GM12878 (cell line): ENCODE data around the gene THBS1. TPM values are rescaled to one million over a fixed set of nuclear protein-coding genes. Genes with fewer than 3 reads are reported as not detected.

Experiments
- ATAC-seq: fragments of 200-7000 bp; cut with Tn5 transposase; 3 replicates; pipeline ENCODE4 v1.9.1; 2020; ENCODE audit warnings: mild to moderate bottlenecking, moderate library complexity
- BruUV-seq: library from RNA; stranded (reverse); fragments of 400-500 nt; replicated peaks from 2 replicates; lab custom pipeline; 2021; lab: Mats Ljungman, UMichigan
- CTCF ChIA-PET: fragments of 300-600 bp; sonication (Branson Sonifier 250); formaldehyde crosslinking; extraction: SDS; loops from one replicate; lab custom pipeline; 2021; ENCODE audit warnings: inconsistent platforms; lab: Yijun Ruan, JAX
- POLR2A ChIA-PET: fragments of 350-600 bp; formaldehyde crosslinking; extraction: SDS; loops from one replicate; lab custom pipeline; 2021; ENCODE audit warnings: inconsistent platforms; lab: Charles Lee
- RAD21 ChIA-PET: fragments of 300-600 bp; sonication (Branson Sonifier 250); formaldehyde crosslinking; loops from one replicate; lab custom pipeline; 2023; ENCODE audit warnings: antibody characterized with exemption; ENCODE audit not compliant: unreplicated experiment; lab: Charles Lee
- SMC1A ChIA-PET: fragments of 300-600 bp; sonication (Branson Sonifier 250); formaldehyde crosslinking; loops from one replicate; lab custom pipeline; 2023; ENCODE audit not compliant: unreplicated experiment, uncharacterized antibody; lab: Charles Lee
- DNase-seq: peaks from one replicate; pipeline ENCODE4 v3.0.0-alpha.2; 2011; ENCODE audit warnings: low read depth, low spot score
- FAIRE-seq: peaks from 3 replicates; lab custom pipeline; 2011; peaks lifted over from hg19 to GRCh38; lab: Jason Lieb, UNC
- H2AFZ ChIP-seq: 2 replicates; pipeline ENCODE4 v1.6.0; 2011; ENCODE audit warnings: low read depth, low read length, control low read depth; ENCODE audit not compliant: control insufficient read depth
- H3K27ac ChIP-seq: 2 replicates; pipeline ENCODE4 v1.5.1; 2011; ENCODE audit warnings: control low read depth; ENCODE audit not compliant: control insufficient read depth, insufficient read depth
- H3K27me3 ChIP-seq, 2 experiments: replicated peaks in 1 of 2; 2 replicates each; pipeline versions ENCODE4 v1.6.0 to v1.6.1; 2011; ENCODE audit warnings: low read length in 1 of 2; ENCODE audit not compliant: control insufficient read depth in 2 of 2, insufficient read depth in 2 of 2
- H3K36me3 ChIP-seq, 2 experiments: 2 replicates each; pipeline ENCODE4 v1.5.1; 2011; ENCODE audit warnings: low read length in 1 of 2; ENCODE audit not compliant: control insufficient read depth in 2 of 2, insufficient read depth in 2 of 2
- H3K4me1 ChIP-seq: 2 replicates; pipeline ENCODE4 v1.6.1; 2011; ENCODE audit warnings: mild to moderate bottlenecking, low read length, moderate library complexity, mixed read lengths; ENCODE audit not compliant: control insufficient read depth, insufficient read depth
- H3K4me2 ChIP-seq: 2 replicates; pipeline ENCODE4 v1.6.0; 2011; ENCODE audit warnings: control low read depth; ENCODE audit not compliant: control insufficient read depth, insufficient read depth
- H3K4me3 ChIP-seq: fragments of 200-600 bp; sonication (generic); 2 replicates; pipeline ENCODE4 v1.5.1; 2016
- H3K79me2 ChIP-seq: 2 replicates; pipeline ENCODE4 v1.6.0; 2011; ENCODE audit warnings: low read length; ENCODE audit not compliant: control insufficient read depth, insufficient read depth
- H3K9ac ChIP-seq: 2 replicates; pipeline ENCODE4 v1.8.0; 2011; ENCODE audit warnings: low read length, control low read depth, mixed read lengths; ENCODE audit not compliant: control insufficient read depth, insufficient read depth
- H3K9me3 ChIP-seq: replicated peaks from 3 replicates; pipeline ENCODE4 v1.5.1; 2011; ENCODE audit warnings: mild to moderate bottlenecking, low read length; ENCODE audit not compliant: control insufficient read depth, insufficient read depth
- H4K20me1 ChIP-seq: 2 replicates; pipeline ENCODE4 v1.6.0; 2011; ENCODE audit not compliant: control insufficient read depth, insufficient read depth
- BACH1 ChIP-seq: fragments of 450-650 bp; IDR thresholded peaks from 2 replicates; pipeline ENCODE4 v1.6.1; 2017; ENCODE audit warnings: mild to moderate bottlenecking, borderline replicate concordance
- BHLHE40 ChIP-seq, 2 experiments: fragments of 450-650 bp in 1 of 2; IDR thresholded peaks; 2 replicates each; pipeline ENCODE4 v1.6.1; 2011 to 2017; ENCODE audit warnings: low read depth in 2 of 2, borderline replicate concordance in 1 of 2, improper control_type of control experiment in 1 of 2, low read length in 1 of 2, mild to moderate bottlenecking in 1 of 2
- EP300 ChIP-seq, 2 experiments: fragments of 150-350 bp in 1 of 2; IDR thresholded peaks; 2 replicates each; pipeline ENCODE4 v1.6.1; 2011 to 2012; ENCODE audit warnings: low read depth in 2 of 2, low read length in 2 of 2, borderline replicate concordance in 1 of 2, improper control_type of control experiment in 1 of 2, inconsistent platforms in 1 of 2; ENCODE audit not compliant: control insufficient read depth in 1 of 2
- GATAD2B ChIP-seq: fragments of 450-650 bp; conservative IDR thresholded peaks from 2 replicates; pipeline ENCODE4 v1.6.1; 2017; ENCODE audit warnings: low read depth, mild to moderate bottlenecking, moderate library complexity
- IKZF1 ChIP-seq: fragments of 450-650 bp; conservative IDR thresholded peaks from 2 replicates; pipeline ENCODE4 v1.6.1; 2017; ENCODE audit warnings: antibody characterized with exemption, mild to moderate bottlenecking
- IRF4 ChIP-seq: IDR thresholded peaks from 2 replicates; pipeline ENCODE4 v1.6.1; 2011; ENCODE audit warnings: low read depth, low read length
- JUNB ChIP-seq: IDR thresholded peaks from 2 replicates; pipeline ENCODE4 v1.6.1; 2016; ENCODE audit warnings: antibody characterized with exemption, mild to moderate bottlenecking
- MXI1 ChIP-seq: fragments of 150-350 bp; IDR thresholded peaks from 2 replicates; pipeline ENCODE4 v1.6.1; 2011; ENCODE audit warnings: low read depth, mild to moderate bottlenecking, inconsistent platforms, low read length, improper control_type of control experiment
- NFIC ChIP-seq: IDR thresholded peaks from 2 replicates; pipeline ENCODE4 v1.6.1; 2012; ENCODE audit warnings: low read depth, mild to moderate bottlenecking, inconsistent platforms, low read length, moderate library complexity
- PAX8 ChIP-seq: fragments of 450-650 bp; IDR thresholded peaks from 2 replicates; pipeline ENCODE4 v1.6.1; 2017; ENCODE audit warnings: mild to moderate bottlenecking, moderate library complexity
- RAD21 ChIP-seq: IDR thresholded peaks from 2 replicates; pipeline ENCODE4 v1.6.1; 2011; ENCODE audit warnings: mild to moderate bottlenecking, low read depth, low read length, moderate library complexity; ENCODE audit not compliant: insufficient read depth
- RUNX3 ChIP-seq: IDR thresholded peaks from 2 replicates; pipeline ENCODE4 v1.6.1; 2012; ENCODE audit warnings: low read length, inconsistent platforms
- SMAD5 ChIP-seq: IDR thresholded peaks from 2 replicates; pipeline ENCODE4 v1.6.1; 2016; ENCODE audit warnings: antibody characterized with exemption, low read depth
- STAT3 ChIP-seq: IDR thresholded peaks from 2 replicates; pipeline ENCODE4 v1.6.1; 2011; ENCODE audit warnings: low read depth, low read length, improper control_type of control experiment
- WGBS: methylation state at CpG from one replicate; pipeline ENCODE4 v1.1.6; 2016; ENCODE audit warnings: low lambda C conversion rate; ENCODE audit not compliant: insufficient replicate concordance, insufficient coverage; ENCODE audit errors: missing lambda C conversion rate; 5-methylcytosine and 5-hydroxymethylcytosine counted together
- in situ Hi-C: fragments of 300-500 bp; cut with MboI; formaldehyde crosslinking; loops from 9 replicates; pipeline ENCODE4 v1.14.3; 2018; ENCODE audit warnings: mixed read lengths
- intact Hi-C: fragments of 100-400 bp; cut with micrococcal nuclease; formaldehyde crosslinking; loops from one replicate; pipeline ENCODE4 v1.14.2; 2022; ENCODE audit not compliant: unreplicated experiment
- polyA plus RNA-seq, 11 experiments: library from polyadenylated mRNA; depleted of rRNA in 4 of 11; unstranded in 6 of 11; stranded (reverse) in 5 of 11; fragments of >200 nt; fragmentation: Nextera tagmentation in 4 of 11; fragmentation: Illumina TruSeq in 1 of 11; extraction: Ambion mirVana in 4 of 11; extraction: Trizol in 1 of 11; gene quantifications; 1 replicate in 1 of 11; 2 replicates in 10 of 11; pipeline versions ENCODE4 v1.2.1 to v1.2.3, GENCODE V29; 2011 to 2016; ENCODE audit warnings: inconsistent platforms in 2 of 11, missing spikeins in 2 of 11, low read depth in 1 of 11
- total RNA-seq, 4 experiments: library from RNA; depleted of rRNA in 3 of 4; stranded (reverse); fragments of >200 nt in 3 of 4; fragmentation: Illumina TruSeq in 1 of 4; extraction: Trizol in 1 of 4; gene quantifications; 2 replicates each; pipeline versions ENCODE4 v1.2.1 to v1.2.3, GENCODE V29; 2013 to 2021
- TF ChIP-seq, protein P1 (sequence below): IDR thresholded peaks from 2 replicates; pipeline ENCODE4 v1.6.1; 2012; ENCODE audit warnings: low read length, inconsistent platforms
- TF ChIP-seq, protein P2 (sequence below): IDR thresholded peaks from 2 replicates; pipeline ENCODE4 v1.6.1; 2012; ENCODE audit warnings: low read depth, low read length, improper control_type of control experiment
- TF ChIP-seq, protein P3 (sequence below): fragments of 450-650 bp; IDR thresholded peaks from 2 replicates; pipeline ENCODE4 v1.6.1; 2017; ENCODE audit warnings: mild to moderate bottlenecking, moderate library complexity

THBS1 gene
- total and polyA plus RNA-seq, 10 of the 15 experiments (the other 5 are each of a cell fraction or from before 2014, with no cell fraction given): under 0.01 to 1.5 (median 0.23) TPM; not detected in 3

DNA sequence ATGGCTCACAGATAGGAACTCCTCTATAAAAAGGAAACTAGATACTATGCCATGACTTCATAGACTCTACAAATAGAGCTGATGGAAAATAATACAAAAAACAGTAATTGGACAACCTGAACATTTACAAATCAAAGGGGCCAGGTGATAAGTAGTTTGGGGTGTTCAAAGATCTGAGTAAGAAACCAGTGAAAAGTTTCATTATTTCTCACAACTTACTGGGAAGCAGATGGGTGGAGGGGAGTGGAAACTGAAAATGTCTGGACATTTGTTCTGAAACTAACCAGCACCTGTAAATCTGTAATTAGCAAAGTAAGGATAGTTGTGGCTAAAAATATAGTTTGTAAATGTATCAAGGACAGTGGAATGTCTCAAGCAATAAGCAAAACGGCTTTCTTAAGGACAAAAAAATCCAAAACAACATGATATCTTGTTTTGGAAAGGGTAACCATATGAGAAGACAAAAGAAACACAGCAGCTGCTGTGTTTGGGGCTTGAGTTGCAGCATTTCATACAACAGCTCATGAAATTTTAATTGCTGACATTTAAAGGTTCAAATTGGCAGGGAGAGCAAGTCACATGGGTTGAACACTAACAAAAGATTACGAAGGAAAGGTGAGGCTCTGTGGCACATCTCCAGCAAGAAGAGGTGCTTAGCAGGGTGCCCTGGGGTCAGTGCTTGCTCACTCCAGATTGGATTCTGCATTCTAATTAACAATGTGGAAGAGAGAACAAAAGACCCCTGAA is 26.8 kb upstream of the THBS1 start:
- POLR2A ChIA-PET: interaction anchor here (0.5 to 0.6 kb wide), 2 partner anchors 82 to 1935 kb away, joined by 3 read pairs; no protein-coding TSS in a partner anchor
- ATAC-seq (peak; percentile 74), FAIRE-seq (peak; percentile 68), DNase-seq (peak; percentile 26)
- in situ Hi-C loops: no loop called here
- Histone ChIP-seq H3K27ac (no peak overlapping the region; the same call in 1 of the 2 replicates), H2AFZ (no peak overlapping the region), H3K4me2 (peak overlapping the region; percentile 46; the same call in 1 of the 2 replicates), H3K79me2 (no peaks in the 10 kb centered on the region), H3K27me3 (no peaks in the 10 kb centered on the region), H3K4me3 (no peak overlapping the region), H3K36me3 (no peaks in the 10 kb centered on the region), H4K20me1 (no peaks in the 10 kb centered on the region), H3K4me1 (peaks cover 20% of the 10 kb centered on the region), H3K9me3 (no peaks in the 10 kb centered on the region), H3K9ac (no peak overlapping the region)
- SMC1A ChIA-PET: interaction anchor here (1.2 to 2.1 kb wide), 3 partner anchors 22 to 70 kb away, joined by 4 to 5 read pairs (median 4); no protein-coding TSS in a partner anchor
- intact Hi-C loops: loop anchor here (5.0 kb wide), 2 partner anchors 127 to 142 kb away; no protein-coding TSS in a partner anchor
- CTCF ChIA-PET: interaction anchor here (0.6 to 1.0 kb wide), 3 partner anchors 91 to 279 kb away, joined by 3 to 4 read pairs (median 3); no protein-coding TSS in a partner anchor
- RAD21 ChIA-PET: interaction anchor here (1.1 kb wide), 1 partner anchor 46 kb away, joined by 4 read pairs; no protein-coding TSS in a partner anchor
- BruUV-seq: no TSS peak
- WGBS: 3% methylated on average over 2 of the region's 2 CpGs
- TF ChIP-seq RAD21 (no peak), BHLHE40 (IDR thresholded peaks at IDR 0.05; ENCODE audit: borderline replicate concordance in 1 of 2, low read depth in 2 of 2, low read length in 1 of 2) (no peak), BACH1 (no peak), IKZF1 (peak; percentile 73), MXI1 (no peak), JUNB (peak; percentile 64), RUNX3 (peak; percentile 47), EP300 (IDR thresholded peaks at IDR 0.05; ENCODE audit: borderline replicate concordance in 1 of 2, control insufficient read depth in 1 of 2, low read depth in 2 of 2, low read length in 2 of 2) (peak in 1 of 2 experiments; percentile 52; a peak in 1 of 4 replicates), SMAD5 (no peak), STAT3 (no peak), IRF4 (peak; percentile 59; the same call in 1 of the 2 replicates), GATAD2B (no peak), NFIC (peak; percentile 46; the same call in 1 of the 2 replicates), PAX8 (no peak)
- TF ChIP-seq, protein P1, sequence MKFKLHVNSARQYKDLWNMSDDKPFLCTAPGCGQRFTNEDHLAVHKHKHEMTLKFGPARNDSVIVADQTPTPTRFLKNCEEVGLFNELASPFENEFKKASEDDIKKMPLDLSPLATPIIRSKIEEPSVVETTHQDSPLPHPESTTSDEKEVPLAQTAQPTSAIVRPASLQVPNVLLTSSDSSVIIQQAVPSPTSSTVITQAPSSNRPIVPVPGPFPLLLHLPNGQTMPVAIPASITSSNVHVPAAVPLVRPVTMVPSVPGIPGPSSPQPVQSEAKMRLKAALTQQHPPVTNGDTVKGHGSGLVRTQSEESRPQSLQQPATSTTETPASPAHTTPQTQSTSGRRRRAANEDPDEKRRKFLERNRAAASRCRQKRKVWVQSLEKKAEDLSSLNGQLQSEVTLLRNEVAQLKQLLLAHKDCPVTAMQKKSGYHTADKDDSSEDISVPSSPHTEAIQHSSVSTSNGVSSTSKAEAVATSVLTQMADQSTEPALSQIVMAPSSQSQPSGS: 0 out of 2 replicates have a peak, but pooled peaks have one; percentile 25
- TF ChIP-seq, protein P2, sequence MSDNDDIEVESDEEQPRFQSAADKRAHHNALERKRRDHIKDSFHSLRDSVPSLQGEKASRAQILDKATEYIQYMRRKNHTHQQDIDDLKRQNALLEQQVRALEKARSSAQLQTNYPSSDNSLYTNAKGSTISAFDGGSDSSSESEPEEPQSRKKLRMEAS: no peak
- TF ChIP-seq, protein P3, sequence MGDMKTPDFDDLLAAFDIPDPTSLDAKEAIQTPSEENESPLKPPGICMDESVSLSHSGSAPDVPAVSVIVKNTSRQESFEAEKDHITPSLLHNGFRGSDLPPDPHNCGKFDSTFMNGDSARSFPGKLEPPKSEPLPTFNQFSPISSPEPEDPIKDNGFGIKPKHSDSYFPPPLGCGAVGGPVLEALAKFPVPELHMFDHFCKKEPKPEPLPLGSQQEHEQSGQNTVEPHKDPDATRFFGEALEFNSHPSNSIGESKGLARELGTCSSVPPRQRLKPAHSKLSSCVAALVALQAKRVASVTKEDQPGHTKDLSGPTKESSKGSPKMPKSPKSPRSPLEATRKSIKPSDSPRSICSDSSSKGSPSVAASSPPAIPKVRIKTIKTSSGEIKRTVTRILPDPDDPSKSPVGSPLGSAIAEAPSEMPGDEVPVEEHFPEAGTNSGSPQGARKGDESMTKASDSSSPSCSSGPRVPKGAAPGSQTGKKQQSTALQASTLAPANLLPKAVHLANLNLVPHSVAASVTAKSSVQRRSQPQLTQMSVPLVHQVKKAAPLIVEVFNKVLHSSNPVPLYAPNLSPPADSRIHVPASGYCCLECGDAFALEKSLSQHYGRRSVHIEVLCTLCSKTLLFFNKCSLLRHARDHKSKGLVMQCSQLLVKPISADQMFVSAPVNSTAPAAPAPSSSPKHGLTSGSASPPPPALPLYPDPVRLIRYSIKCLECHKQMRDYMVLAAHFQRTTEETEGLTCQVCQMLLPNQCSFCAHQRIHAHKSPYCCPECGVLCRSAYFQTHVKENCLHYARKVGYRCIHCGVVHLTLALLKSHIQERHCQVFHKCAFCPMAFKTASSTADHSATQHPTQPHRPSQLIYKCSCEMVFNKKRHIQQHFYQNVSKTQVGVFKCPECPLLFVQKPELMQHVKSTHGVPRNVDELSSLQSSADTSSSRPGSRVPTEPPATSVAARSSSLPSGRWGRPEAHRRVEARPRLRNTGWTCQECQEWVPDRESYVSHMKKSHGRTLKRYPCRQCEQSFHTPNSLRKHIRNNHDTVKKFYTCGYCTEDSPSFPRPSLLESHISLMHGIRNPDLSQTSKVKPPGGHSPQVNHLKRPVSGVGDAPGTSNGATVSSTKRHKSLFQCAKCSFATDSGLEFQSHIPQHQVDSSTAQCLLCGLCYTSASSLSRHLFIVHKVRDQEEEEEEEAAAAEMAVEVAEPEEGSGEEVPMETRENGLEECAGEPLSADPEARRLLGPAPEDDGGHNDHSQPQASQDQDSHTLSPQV: no peak
